Measurements from ENCODE around the gene YOD1. TPM values are rescaled to one million over a fixed set of nuclear protein-coding genes. Genes with fewer than 3 reads are reported as not detected.

YOD1 gene
- total and polyA plus RNA-seq, 2 of the 13 experiments (the other 11 are each of a cell fraction or from before 2014, with no cell fraction given): 3.4 to 9.1 TPM

DNA sequence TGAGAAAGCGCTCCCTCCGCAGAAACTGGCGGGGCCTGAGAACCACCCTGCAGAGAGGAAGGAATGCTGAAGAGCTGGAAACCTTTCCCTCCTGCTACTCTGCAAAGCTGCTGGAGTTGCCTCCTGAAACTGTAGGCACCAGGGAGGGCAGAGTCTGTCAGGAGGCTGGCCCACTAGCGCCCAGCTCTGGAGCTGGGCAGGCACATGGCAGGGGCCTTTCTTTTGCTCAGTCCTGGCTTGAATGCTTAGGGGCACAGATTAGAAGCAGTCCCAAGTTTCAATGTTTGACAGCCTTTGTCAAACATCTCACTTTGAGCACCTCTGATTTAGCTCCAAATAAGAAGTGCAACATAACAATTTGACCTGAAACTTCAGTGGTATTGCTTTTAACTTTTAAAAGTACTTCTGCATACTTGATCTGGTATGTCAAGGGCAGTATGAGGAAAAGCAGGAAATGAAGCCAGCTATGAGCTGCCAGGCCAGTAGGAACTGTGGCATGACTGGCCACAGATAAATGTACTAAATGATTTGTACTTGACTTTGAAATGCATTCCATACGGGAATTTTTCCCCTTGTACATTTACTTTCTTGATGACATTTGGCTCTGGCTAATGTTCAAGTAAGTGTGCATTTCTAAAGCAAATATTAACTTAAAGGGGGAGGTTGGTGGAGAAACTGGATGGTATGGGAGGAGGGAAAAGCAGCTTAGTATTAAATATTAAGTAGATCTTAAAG lies 25.7 kb downstream of the YOD1 start (continued):
- no peak for TF ChIP-seq ZNF709 (CRISPR knock-in tag; IDR thresholded peaks at IDR 0.05)
- no peak for TF ChIP-seq ZSCAN25 (CRISPR knock-in tag; IDR thresholded peaks at IDR 0.05)
- peak; percentile 72 for TF ChIP-seq NR2F6 (IDR thresholded peaks at IDR 0.05)
- TF ChIP-seq NR2F6 (CRISPR knock-in tag; IDR thresholded peaks at IDR 0.05): peak; percentile 70
- no peak for TF ChIP-seq ZFP37 (CRISPR knock-in tag; IDR thresholded peaks at IDR 0.05; ENCODE audit: borderline replicate concordance)
- TF ChIP-seq EHMT2 (IDR thresholded peaks at IDR 0.05; ENCODE audit: borderline replicate concordance, low read depth, low read length): no peak
- no peak for TF ChIP-seq ATAD3A (CRISPR knock-in tag; IDR thresholded peaks at IDR 0.05)
- TF ChIP-seq TOE1 (CRISPR knock-in tag; IDR thresholded peaks at IDR 0.05): no peak
- TF ChIP-seq, protein P1, sequence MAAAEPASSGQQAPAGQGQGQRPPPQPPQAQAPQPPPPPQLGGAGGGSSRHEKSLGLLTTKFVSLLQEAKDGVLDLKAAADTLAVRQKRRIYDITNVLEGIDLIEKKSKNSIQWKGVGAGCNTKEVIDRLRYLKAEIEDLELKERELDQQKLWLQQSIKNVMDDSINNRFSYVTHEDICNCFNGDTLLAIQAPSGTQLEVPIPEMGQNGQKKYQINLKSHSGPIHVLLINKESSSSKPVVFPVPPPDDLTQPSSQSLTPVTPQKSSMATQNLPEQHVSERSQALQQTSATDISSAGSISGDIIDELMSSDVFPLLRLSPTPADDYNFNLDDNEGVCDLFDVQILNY (CRISPR knock-in tag; conservative IDR thresholded peaks at IDR 0.05): no peak
- no peak for TF ChIP-seq SP140L (CRISPR knock-in tag; IDR thresholded peaks at IDR 0.05; ENCODE audit: borderline replicate concordance)
- TF ChIP-seq ZBTB7B (CRISPR knock-in tag; IDR thresholded peaks at IDR 0.05): no peak
- no peak for TF ChIP-seq HNRNPLL (IDR thresholded peaks at IDR 0.05; ENCODE audit: low read depth, low read length, poor library complexity, severe bottlenecking)
- TF ChIP-seq REL (CRISPR knock-in tag; conservative IDR thresholded peaks at IDR 0.05): no peak
- no peak for TF ChIP-seq ESRRA (CRISPR knock-in tag; IDR thresholded peaks at IDR 0.05; ENCODE audit: low read depth)
- no peak for TF ChIP-seq GABPA (IDR thresholded peaks at IDR 0.05; ENCODE audit: low read depth, low read length)
- peak; percentile 20; the same call in 1 of the 2 replicates for TF ChIP-seq GABPA (CRISPR knock-in tag; IDR thresholded peaks at IDR 0.05; ENCODE audit: low read depth)
- TF ChIP-seq KDM6A (CRISPR knock-in tag; IDR thresholded peaks at IDR 0.05; ENCODE audit: low read depth): peak; percentile 52; the same call in 1 of the 2 replicates
- no peak for TF ChIP-seq ZNF792 (CRISPR knock-in tag; IDR thresholded peaks at IDR 0.05)
- TF ChIP-seq ZSCAN29 (CRISPR knock-in tag; conservative IDR thresholded peaks at IDR 0.05): no peak
- TF ChIP-seq HOXA7 (CRISPR knock-in tag; IDR thresholded peaks at IDR 0.05): no peak
- no peak for TF ChIP-seq ZNF782 (CRISPR knock-in tag; IDR thresholded peaks at IDR 0.05; ENCODE audit: borderline replicate concordance)
- TF ChIP-seq, protein P2, sequence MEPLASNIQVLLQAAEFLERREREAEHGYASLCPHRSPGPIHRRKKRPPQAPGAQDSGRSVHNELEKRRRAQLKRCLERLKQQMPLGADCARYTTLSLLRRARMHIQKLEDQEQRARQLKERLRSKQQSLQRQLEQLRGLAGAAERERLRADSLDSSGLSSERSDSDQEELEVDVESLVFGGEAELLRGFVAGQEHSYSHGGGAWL (CRISPR knock-in tag; IDR thresholded peaks at IDR 0.05): no peak
- TF ChIP-seq JDP2 (CRISPR knock-in tag; IDR thresholded peaks at IDR 0.05; ENCODE audit: borderline replicate concordance): no peak
- TF ChIP-seq HNRNPH1 (optimal IDR thresholded peaks at IDR 0.05; ENCODE audit: low read depth, low read length): no peak
- no peak for TF ChIP-seq ZIK1 (CRISPR knock-in tag; IDR thresholded peaks at IDR 0.05; ENCODE audit: borderline replicate concordance, low read depth)
- TF ChIP-seq HOXD1 (CRISPR knock-in tag; IDR thresholded peaks at IDR 0.05): no peak
- no peak for TF ChIP-seq MTF2 (CRISPR knock-in tag; IDR thresholded peaks at IDR 0.05; ENCODE audit: borderline replicate concordance)
- TF ChIP-seq AHR (CRISPR knock-in tag; IDR thresholded peaks at IDR 0.05): no peak
- TF ChIP-seq ZNF121 (CRISPR knock-in tag; IDR thresholded peaks at IDR 0.05): no peak
- no peak for TF ChIP-seq SNRNP70 (IDR thresholded peaks at IDR 0.05; ENCODE audit: low read depth, low read length)
- no peak for TF ChIP-seq ZSCAN9 (CRISPR knock-in tag; IDR thresholded peaks at IDR 0.05; ENCODE audit: borderline replicate concordance)
- TF ChIP-seq ZNF816 (CRISPR knock-in tag; IDR thresholded peaks at IDR 0.05; ENCODE audit: borderline replicate concordance): no peak
- peak; percentile 38; the same call in 1 of the 2 replicates for TF ChIP-seq HDAC1 (CRISPR knock-in tag; IDR thresholded peaks at IDR 0.05)
- TF ChIP-seq EEA1 (CRISPR knock-in tag; IDR thresholded peaks at IDR 0.05; ENCODE audit: borderline replicate concordance): no peak
- no peak for TF ChIP-seq ZNF251 (CRISPR knock-in tag; IDR thresholded peaks at IDR 0.05)
